ENCODE data around the gene TP53RK.

TP53RK gene

GRCh38 chr20:46637427-46638133, 51.7 kb downstream of the TP53RK start:
- DNase-seq, result no peak

- no peak for DNase-seq
These were observed 52.2 kb downstream of the TP53RK start for GRCh38 chr20:46637020-46637419.

- no peak for DNase-seq
These were observed 52.7 kb downstream of the TP53RK start for GRCh38 chr20:46636514-46636913.

GRCh38 chr20:46635514-46636136, 53.6 kb downstream of the TP53RK start:
- peak; percentile 9 for DNase-seq

- no peak for DNase-seq
These were observed 54.7 kb downstream of the TP53RK start for GRCh38 chr20:46634528-46634927.
